Subcutaneous abdominal adipose tissue (tissue), 5 donors: Measurements from ENCODE around the gene PPARD.

Experiments
- H3K27ac ChIP-seq: one replicate; pipeline ENCODE4 v1.7.0; 2013; ENCODE audit warnings: low read depth, mild to moderate bottlenecking, inconsistent platforms, low read length, moderate library complexity
- H3K27me3 ChIP-seq, 5 donors: one replicate each; pipeline ENCODE4 v1.7.0; 2013; ENCODE audit warnings: low read length in 5 of 5, inconsistent platforms in 1 of 5; ENCODE audit not compliant: control insufficient read depth in 5 of 5, insufficient read depth in 4 of 5
- H3K36me3 ChIP-seq, 5 donors: one replicate each; pipeline ENCODE4 v1.7.0; 2013; ENCODE audit warnings: low read length in 5 of 5; ENCODE audit not compliant: control insufficient read depth in 5 of 5, insufficient read depth in 5 of 5
- H3K4me1 ChIP-seq, 5 donors: one replicate each; pipeline ENCODE4 v1.7.0; 2013; ENCODE audit warnings: low read length in 5 of 5, mild to moderate bottlenecking in 3 of 5, moderate library complexity in 1 of 5; ENCODE audit not compliant: control insufficient read depth in 5 of 5, insufficient read depth in 5 of 5
- H3K4me3 ChIP-seq, 5 donors: one replicate each; pipeline ENCODE4 v1.7.0; 2013; ENCODE audit warnings: low read length in 5 of 5, low read depth in 1 of 5
- H3K9ac ChIP-seq, 5 donors: one replicate each; pipeline ENCODE4 v1.7.0; 2013; ENCODE audit warnings: low read length in 5 of 5, mild to moderate bottlenecking in 4 of 5, moderate library complexity in 3 of 5
- H3K9me3 ChIP-seq, 5 donors: one replicate each; pipeline ENCODE4 v1.7.0; 2013; ENCODE audit warnings: low read length in 5 of 5; ENCODE audit not compliant: control insufficient read depth in 5 of 5
- donor health status: healthy.
- donor health status: healthy.
- donor health status: healthy.
- donor health status: healthy.
- donor health status: healthy.

The PPARD gene

DNA sequence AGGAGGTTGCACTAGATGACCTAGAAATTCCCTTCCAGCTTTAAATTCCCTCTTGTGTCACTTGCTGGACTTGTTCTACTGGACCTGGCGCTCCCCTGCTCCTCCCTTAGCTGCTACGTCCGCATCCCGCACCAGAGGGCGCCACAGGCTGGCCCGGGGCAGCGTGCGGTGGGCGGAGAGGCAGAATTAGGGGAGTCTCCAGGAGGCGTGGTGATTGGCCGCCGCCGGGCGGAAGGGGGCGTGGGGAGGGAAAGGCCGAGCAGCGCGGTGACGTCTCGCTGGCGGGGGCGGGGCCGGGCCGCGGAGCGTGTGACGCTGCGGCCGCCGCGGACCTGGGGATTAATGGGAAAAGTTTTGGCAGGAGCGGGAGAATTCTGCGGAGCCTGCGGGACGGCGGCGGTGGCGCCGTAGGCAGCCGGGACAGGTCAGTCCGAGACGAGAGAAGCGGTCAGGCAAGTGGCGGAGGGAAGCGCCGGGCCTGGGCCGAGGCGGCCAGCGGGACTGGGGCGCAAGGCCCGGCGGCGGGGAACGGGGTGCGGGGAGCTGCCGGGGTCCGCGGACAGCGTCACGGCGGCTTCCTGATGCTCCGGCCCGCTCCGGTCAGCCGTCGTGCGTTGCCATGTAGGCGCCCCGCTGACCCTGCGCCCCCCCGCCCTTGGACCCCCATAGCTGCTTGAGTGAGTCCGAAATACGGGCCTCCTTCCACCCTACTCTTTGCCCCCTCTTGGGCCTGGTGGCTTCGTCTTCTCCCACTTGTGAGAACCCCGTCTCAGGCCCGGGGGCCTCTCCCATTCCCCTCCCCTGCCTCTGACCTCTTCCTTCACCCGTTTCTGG, at the start of gene PPARD:
Gene PPARD (plus strand): TSS at position 301 of the 834 bp plus-strand sequence. CDS start 68,530 bp downstream, outside the sequence.
- peak within 1 kb of the TSS; percentile 80 to 96 (median 90) for H3K4me3 ChIP-seq
- peak within 1 kb of the TSS; percentile 69 for H3K27ac ChIP-seq
- H3K4me1 ChIP-seq: peaks cover 4 to 24% (median 22%) of the 10 kb centered on the region in 5 donors
- H3K9me3 ChIP-seq: no peaks in the 10 kb centered on the region
- H3K36me3 ChIP-seq: peaks cover 0 to 18% (median 15%) of the 10 kb centered on the region in 5 donors
- no peaks in the 10 kb centered on the region for H3K27me3 ChIP-seq
- peak within 1 kb of the TSS; percentile 83 to 95 (median 94) for H3K9ac ChIP-seq

GRCh38 chr6:35293681-35294080, 48.7 kb upstream of the PPARD start:
- H3K9me3 ChIP-seq: no peaks in the 10 kb centered on the region
- no peaks in the 10 kb centered on the region for H3K27me3 ChIP-seq
- H3K36me3 ChIP-seq: peaks cover 0 to 78% (median 73%) of the 10 kb centered on the region in 5 donors
- H3K9ac ChIP-seq: no peak overlapping the region
- H3K27ac ChIP-seq: no peak overlapping the region
- no peak overlapping the region for H3K4me3 ChIP-seq
- H3K4me1 ChIP-seq: peaks cover 3 to 20% (median 14%) of the 10 kb centered on the region in 5 donors

- H3K9ac ChIP-seq: no peak overlapping the region
- peaks cover 0 to 71% (median 65%) of the 10 kb centered on the region in 5 donors for H3K36me3 ChIP-seq
- H3K4me1 ChIP-seq: peaks cover 3 to 26% (median 14%) of the 10 kb centered on the region in 5 donors
- no peaks in the 10 kb centered on the region for H3K27me3 ChIP-seq
- no peak overlapping the region for H3K4me3 ChIP-seq
- H3K9me3 ChIP-seq: no peaks in the 10 kb centered on the region
- H3K27ac ChIP-seq: no peak overlapping the region
These were observed 47.9 kb upstream of the PPARD start for GRCh38 chr6:35294308-35294945.

GRCh38 chr6:35295036-35295435, 47.3 kb upstream of the PPARD start:
- Histone ChIP-seq H3K9ac (no peak overlapping the region), H3K4me3 (no peak overlapping the region), H3K9me3 (no peaks in the 10 kb centered on the region), H3K27me3 (no peaks in the 10 kb centered on the region), H3K27ac (no peak overlapping the region), H3K36me3 (peaks cover 0 to 65% (median 59%) of the 10 kb centered on the region in 5 donors), H3K4me1 (peaks cover 3 to 28% (median 14%) of the 10 kb centered on the region in 5 donors)

DNA sequence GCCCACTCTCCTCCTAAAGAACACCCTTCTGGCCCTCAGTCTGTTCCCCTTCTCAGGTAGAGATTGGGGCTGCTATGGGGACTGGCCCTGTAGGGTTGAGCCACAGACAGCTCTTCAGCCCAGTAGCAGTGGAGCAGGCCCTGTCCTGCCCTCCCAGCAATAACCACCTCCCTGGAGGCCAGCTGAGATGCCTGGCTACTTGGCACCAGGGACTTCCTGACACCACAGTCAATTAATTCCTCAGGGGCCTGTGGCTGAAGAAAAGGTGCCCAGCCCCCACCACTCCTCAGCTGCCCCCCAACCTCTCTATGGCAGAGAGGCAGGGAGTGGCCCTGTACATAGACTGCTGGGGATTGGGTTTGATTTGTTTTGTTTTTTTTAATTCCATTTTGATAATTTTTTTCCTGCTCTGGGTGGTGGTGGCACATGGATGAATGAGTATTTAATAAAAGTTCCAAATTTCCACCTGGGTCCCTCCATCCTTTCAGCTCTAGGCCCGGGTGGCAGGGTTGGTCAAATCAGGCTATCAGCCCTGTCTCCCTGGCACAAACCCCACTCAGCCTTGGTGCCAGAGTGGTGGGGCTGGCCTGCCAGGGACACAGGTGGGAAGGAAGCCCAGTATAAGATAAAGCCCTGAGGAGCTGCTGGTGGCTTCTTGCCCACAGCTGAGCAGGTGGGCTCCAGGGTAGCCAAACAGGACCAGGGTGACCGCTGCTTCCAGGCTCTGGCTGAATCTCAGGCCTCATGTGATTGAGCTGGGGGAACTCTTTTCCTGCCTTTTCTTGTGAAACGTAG, 46.6 kb upstream of the PPARD start:
- no peak overlapping the region for H3K9ac ChIP-seq
- no peak overlapping the region for H3K4me3 ChIP-seq
- H3K36me3 ChIP-seq: peaks cover 0 to 58% (median 53%) of the 10 kb centered on the region in 5 donors
- H3K27me3 ChIP-seq: no peaks in the 10 kb centered on the region
- H3K9me3 ChIP-seq: no peaks in the 10 kb centered on the region
- no peak overlapping the region for H3K27ac ChIP-seq
- H3K4me1 ChIP-seq: peaks cover 3 to 34% (median 14%) of the 10 kb centered on the region in 5 donors

- Histone ChIP-seq H3K27me3 (no peaks in the 10 kb centered on the region), H3K9ac (peak overlapping the region in 3 of 5 donors; percentile 11 to 79 (median 54)), H3K4me1 (peaks cover 3 to 37% (median 14%) of the 10 kb centered on the region in 5 donors), H3K9me3 (no peaks in the 10 kb centered on the region), H3K4me3 (peak overlapping the region in 4 of 5 donors; percentile 23 to 65 (median 56)), H3K27ac (no peak overlapping the region), H3K36me3 (peaks cover 0 to 44% (median 39%) of the 10 kb centered on the region in 5 donors)
These were observed 45.3 kb upstream of the PPARD start for GRCh38 chr6:35296931-35297600.

GRCh38 chr6:35297601-35298481, 44.5 kb upstream of the PPARD start, which contains the start of gene DEF6:
Gene DEF6 (plus strand): TSS chr6:35297818. CDS start chr6:35297857, 39 bp downstream.
- no peak within 1 kb of the TSS for H3K27ac ChIP-seq
- peak within 1 kb of the TSS; percentile 23 to 65 (median 56) for H3K4me3 ChIP-seq
- no peaks in the 10 kb centered on the region for H3K27me3 ChIP-seq
- peaks cover 0 to 37% (median 31%) of the 10 kb centered on the region in 5 donors for H3K36me3 ChIP-seq
- H3K9ac ChIP-seq: peak within 1 kb of the TSS in 4 of 5 donors; percentile 11 to 79 (median 54)
- peaks cover 5 to 45% (median 19%) of the 10 kb centered on the region in 5 donors for H3K4me1 ChIP-seq
- no peaks in the 10 kb centered on the region for H3K9me3 ChIP-seq

DNA sequence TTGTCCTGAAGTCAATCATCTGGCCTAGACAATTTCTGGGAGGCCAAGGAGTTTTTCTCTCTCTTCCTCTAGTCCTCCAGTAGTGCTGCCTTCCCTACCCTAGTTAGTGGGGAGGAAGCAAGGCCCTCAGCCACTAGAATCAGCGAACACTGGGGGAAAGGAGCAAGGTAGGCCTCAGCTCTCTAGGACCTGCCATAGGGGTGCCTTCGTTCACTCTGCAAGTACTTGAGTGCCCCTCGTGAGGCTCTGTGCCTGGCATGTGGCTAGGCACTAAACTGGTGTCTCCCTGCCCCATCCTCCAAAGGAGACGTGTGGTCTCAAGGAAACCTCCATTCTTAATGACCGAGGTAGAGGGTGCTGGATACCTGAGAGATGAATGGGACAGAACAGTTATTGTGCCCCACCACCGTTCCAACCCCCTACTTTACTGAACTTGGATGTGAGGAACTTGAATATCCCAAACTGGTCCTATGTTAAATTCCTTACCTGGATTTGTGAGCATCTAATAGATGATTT, 43.7 kb upstream of the PPARD start:
- Histone ChIP-seq H3K9ac (peak overlapping the region in 2 of 5 donors; percentile 53 to 57), H3K27ac (no peak overlapping the region), H3K4me3 (peak overlapping the region in 2 of 5 donors; percentile 56 to 65)

More for the DNA sequence above, 43.7 kb upstream of the PPARD start:
- Histone ChIP-seq H3K9me3 (no peaks in the 10 kb centered on the region), H3K4me1 (peaks cover 7 to 50% (median 23%) of the 10 kb centered on the region in 5 donors), H3K36me3 (peaks cover 0 to 28% (median 23%) of the 10 kb centered on the region in 5 donors), H3K27me3 (no peaks in the 10 kb centered on the region)
